Fibroblast of the aortic adventitia (primary cell): Measurements from ENCODE around the gene FAM118A. TPM values are rescaled to one million over a fixed set of nuclear protein-coding genes. Genes with fewer than 3 reads are reported as not detected.

Experiments used
- DNase-seq: peaks from one replicate; pipeline ENCODE4 v3.0.0-alpha.2; 2010; ENCODE audit warnings: low read depth
- H3K4me3 ChIP-seq: 2 replicates; pipeline ENCODE4 v1.5.1; 2011; ENCODE audit warnings: low read depth, mild to moderate bottlenecking, control low read depth, low read length, moderate library complexity
- CTCF ChIP-seq: IDR thresholded peaks from 2 replicates; pipeline ENCODE4 v1.5.1; 2011; ENCODE audit warnings: mild to moderate bottlenecking, low read length, control low read depth, inconsistent platforms; ENCODE audit not compliant: insufficient read depth
- total RNA-seq: library from RNA; depleted of rRNA; stranded (reverse); fragments of >200 nt; gene quantifications from 2 replicates; pipeline ENCODE4 v1.2.3, GENCODE V29; 2012; ENCODE audit warnings: low replicate concordance

The FAM118A gene
- total RNA-seq, 1 donor: 18.4 TPM

DNA sequence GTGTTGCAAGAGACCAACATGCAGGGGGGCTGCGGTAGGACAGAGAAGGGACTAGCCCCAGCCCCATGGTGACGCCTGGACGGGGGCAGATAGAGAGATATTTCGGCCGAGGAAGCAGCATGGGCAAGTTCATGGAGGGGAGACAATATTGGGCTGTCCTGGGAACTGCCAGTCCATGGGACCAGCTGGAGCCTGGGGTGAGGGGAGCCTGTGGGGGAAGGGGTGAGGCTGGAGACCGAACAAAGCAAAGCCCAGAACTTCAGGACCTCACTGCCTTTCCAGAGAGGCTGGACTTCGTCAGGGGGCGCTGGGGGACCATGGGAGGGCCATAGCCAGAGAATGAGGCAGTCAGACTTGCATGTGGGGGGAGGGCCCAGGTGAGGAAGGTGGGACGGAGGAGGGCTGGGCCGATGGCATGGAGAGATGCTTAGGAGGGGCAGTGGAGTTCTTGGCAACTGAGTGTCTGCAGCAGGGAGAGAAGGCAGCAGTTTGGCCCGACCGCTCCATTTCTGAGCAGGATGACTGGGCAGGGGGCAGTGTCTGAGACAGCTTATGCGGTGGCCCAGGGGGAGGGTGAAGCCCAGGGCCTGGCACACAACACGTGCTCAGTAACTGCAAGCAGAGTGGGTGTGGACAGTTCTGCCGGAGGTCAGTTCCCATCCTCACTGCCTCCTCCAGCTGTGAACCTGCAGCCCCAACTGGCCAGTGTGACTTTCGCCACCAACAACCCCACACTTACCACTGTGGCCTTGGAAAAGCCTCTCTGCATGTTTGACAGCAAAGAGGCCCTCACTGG, 24.3 kb upstream of the FAM118A start:
- H3K4me3 ChIP-seq: no peak overlapping the region
- DNase-seq: no peak
- TF ChIP-seq CTCF: no peak

DNA sequence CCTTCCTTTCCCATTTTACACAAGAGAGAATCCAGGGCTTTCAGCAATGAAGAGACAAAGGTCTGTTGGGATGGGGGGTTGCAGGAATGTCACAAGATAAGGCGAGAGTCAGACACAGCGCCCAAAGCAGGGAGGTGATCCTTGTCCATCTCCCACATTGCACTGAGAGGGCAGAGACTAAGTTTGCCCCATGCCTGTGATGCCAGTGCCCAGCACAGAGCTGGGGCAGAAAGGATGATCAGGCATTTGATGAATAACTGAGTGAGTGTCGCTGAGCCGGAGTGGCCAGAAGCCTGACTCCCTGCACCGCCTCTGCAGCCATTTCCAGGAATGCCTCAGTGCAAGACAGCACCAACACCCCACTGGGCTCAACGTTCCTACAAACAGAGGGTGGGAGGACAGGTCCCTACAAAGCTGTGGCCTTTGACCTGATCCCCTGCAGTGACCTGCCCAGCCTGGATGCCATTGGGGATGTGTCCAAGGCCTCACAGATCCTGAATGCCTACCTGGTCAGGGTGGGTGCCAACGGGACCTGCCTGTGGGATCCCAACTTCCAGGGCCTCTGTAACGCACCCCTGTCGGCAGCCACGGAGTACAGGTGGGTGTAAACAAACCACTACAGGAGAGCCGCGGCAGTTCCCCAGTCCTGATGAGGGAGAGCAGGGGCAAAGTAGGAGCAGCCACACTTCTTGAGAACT, 22.7 kb upstream of the FAM118A start:
- TF ChIP-seq CTCF: no peak
- no peak overlapping the region for H3K4me3 ChIP-seq
- no peak for DNase-seq

DNA sequence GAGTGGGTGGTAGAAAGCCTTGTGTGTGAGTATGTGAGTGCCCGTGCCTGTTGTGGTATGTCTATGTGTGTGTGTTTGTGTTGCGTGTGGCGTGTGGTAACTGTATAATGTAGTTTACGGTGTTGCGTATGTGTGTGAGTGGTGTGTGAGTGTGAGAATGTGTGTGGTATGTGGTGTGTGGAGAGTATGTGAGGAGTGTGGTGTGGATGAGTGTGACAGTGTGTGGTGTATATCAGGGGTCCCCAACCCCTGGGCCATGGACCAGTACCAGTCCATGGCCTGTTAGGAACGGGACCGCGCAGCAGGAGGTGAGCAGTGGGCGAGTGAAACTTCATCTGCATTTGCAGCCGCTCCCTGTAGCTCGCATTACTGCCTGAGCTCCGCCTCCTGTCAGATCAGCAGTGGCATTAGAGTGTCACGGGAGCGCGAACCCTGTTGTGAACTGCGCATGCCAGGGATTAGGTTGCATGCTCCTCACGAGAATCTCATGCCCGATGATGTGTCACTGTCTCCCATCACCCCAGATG, 19.3 kb upstream of the FAM118A start:
- no peak for DNase-seq
- no peak overlapping the region for H3K4me3 ChIP-seq
- no peak for TF ChIP-seq CTCF

DNA sequence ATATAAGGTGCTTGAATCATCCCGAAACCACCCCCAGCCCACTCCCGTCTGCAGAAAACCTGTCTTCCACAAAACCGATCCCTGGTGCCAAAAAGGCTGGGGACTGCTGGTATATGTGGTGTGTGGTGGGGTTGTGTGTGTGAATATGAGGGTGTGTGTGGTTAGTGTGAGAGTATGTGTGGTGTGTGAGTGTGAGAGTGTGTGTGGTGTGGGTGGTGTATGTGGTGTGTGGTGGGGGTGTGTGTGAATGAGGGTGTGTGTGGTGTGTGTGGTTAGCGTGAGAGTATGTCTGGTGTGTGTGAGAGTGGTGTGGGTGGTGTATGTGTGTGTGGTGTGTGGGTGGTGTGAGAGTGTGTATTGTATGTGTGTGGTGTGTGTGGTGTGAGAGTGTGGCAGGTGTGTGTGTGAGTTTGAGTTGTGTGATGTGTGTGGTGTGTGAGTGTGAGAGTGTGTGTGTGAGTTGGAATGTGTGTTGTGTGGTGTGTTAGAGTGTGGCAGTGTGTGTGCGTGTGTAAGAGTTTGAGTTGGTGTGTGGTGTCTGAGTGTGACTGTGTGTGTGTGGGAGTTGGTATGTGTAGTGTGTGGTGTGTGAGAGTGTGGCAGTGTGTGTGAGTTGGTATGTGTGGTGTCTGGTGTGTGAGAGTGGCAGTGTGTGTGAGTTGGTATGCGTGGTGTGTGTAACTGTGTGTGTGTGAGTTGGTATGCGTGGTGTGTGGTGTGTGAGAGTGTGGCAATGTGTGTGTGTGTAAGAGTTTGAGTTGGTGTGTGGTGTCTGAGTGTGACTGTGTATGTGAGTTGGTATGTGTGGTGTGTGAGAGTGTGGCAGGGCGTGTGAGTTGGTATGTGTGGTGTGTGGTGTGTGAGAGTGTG, 18.4 kb upstream of the FAM118A start:
- TF ChIP-seq CTCF: no peak
- H3K4me3 ChIP-seq: no peak overlapping the region
- no peak for DNase-seq

DNA sequence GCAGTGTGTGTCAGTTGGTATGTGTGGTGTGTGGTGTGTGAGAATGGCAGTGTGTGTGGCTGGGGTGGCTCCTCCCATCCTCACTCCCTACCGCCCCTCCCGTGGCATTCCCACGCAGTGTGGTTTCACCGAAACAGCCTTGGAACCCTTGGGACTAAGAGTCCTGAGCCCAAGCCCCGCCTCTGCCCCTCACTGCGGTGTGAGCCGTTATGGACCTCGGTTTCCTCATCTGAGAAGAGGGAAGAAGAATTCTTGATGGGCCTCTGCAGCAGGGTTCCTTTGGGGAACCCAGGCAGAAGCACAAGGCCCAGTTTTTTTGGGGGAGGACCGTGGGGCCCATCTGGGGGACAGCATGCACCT, 17.8 kb upstream of the FAM118A start:
- DNase-seq: no peak
- no peak for TF ChIP-seq CTCF
- H3K4me3 ChIP-seq: no peak overlapping the region

GRCh38 chr22:45292731-45293442, 16.8 kb upstream of the FAM118A start:
- no peak for TF ChIP-seq CTCF
- no peak for DNase-seq
- H3K4me3 ChIP-seq: no peak overlapping the region
